ENCODE results near the gene LRRC1. TPM values are rescaled to one million over a fixed set of nuclear protein-coding genes. Genes with fewer than 3 reads are reported as not detected.

Gene LRRC1
- total RNA-seq, 1 donor from 2014 or later: 1.1 TPM

- DNase-seq (ENCODE audit: missing footprints) (no peak), ATAC-seq (no peak)
- intact Hi-C loops (cut with DNase I): no loop called here
Observed at GRCh38 chr6:53809691-53810090, 14.9 kb downstream of the LRRC1 start.

DNA sequence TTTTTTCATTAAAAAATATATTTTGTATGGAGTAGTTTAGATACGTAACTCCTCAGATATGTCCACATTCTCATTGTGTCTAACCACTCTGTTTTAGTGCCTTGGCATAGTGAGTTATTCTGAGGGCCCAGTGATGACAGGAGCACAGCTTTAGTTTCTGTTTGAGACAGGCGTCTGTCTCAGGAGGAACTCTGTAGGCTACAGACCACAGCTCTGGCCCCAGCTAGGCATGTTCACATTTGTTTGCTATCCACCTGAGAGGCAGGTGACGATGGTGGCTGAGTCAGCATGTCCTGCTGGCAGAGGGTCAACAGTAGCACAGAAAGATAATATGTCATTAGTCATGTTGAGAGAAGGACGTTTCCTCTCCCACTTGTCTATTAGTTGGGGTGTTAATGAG lies 16.3 kb downstream of the LRRC1 start:
- DNase-seq (ENCODE audit: missing footprints) (peak; percentile 25), ATAC-seq (peak; percentile 26)
- intact Hi-C loops (cut with DNase I): no loop called here

GRCh38 chr6:53811746-53812145 lies 16.9 kb downstream of the LRRC1 start:
- intact Hi-C loops (cut with DNase I): no loop called here

GRCh38 chr6:53813096-53813495 lies 18.3 kb downstream of the LRRC1 start:
- DNase-seq (ENCODE audit: missing footprints) (no peak), ATAC-seq (no peak)
- intact Hi-C loops (cut with DNase I): no loop called here

More at GRCh38 chr6:53811746-53812145, 16.9 kb downstream of the LRRC1 start:
- ATAC-seq: no peak
- DNase-seq (ENCODE audit: missing footprints): no peak

GRCh38 chr6:53813801-53814200 lies 19.0 kb downstream of the LRRC1 start:
- intact Hi-C loops (cut with DNase I): no loop called here
- no peak for ATAC-seq
- DNase-seq (ENCODE audit: missing footprints): no peak

DNA sequence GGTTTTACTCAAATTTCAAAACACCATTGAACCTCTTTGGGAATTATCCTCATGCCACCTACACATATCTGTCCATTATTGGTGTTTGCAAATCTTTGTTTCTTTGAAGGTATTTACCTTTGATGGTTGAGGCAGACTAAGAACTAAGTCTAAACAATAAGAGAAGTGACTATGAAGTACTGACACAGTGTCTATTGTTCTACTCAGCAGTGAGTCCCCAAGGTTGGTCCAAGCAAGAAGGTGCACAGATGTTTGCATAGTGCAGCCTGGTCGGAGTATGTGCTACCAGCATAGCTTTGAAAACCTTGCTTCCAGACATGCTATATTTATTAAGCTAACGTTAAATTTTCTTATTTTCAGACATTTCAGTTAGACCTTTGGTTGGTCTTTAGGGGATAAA lies 19.5 kb downstream of the LRRC1 start:
- intact Hi-C loops (cut with DNase I): no loop called here
- DNase-seq (ENCODE audit: missing footprints) (no peak), ATAC-seq (no peak)

GRCh38 chr6:53815381-53816119 lies 20.7 kb downstream of the LRRC1 start:
- intact Hi-C loops (cut with DNase I): no loop called here
- DNase-seq (ENCODE audit: missing footprints) (no peak), ATAC-seq (no peak)

DNA sequence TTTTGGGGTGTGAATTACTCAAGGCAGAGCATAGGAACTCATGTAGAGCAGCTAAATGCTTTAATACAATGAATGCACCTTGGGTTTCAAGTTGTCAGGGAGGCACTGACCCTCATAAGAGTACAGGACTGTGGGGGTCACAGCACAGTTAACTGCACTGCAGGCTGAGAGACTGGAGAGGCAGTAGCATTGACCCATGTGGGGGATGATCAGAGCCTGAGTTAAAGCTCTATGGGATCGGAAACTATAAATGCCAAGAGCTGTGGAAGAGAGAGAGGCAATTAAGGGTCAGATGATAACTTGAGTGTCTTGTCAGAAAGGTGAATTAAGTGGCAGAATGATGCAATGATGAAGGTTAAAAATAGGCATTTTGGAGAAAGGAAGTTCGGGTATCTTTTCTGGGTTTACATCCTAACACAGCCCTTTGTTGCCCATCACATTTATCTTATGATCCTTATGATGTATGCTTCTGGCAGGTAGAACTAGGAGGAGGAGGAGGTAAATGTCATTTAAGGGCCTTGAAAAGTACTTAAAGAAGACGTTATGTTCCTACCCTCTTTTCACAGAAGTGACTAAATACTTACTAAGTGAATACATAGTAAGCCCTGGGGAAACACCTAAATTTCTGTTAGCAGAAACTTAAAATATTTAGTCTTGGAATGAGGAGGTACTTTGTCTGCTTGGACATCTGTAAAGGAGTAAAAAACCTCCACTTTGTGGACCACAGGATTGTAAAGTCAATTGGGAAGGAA lies 24.2 kb downstream of the LRRC1 start:
- intact Hi-C loops (cut with DNase I): no loop called here
- ATAC-seq (no peak), DNase-seq (ENCODE audit: missing footprints) (no peak)

GRCh38 chr6:53822401-53823125 lies 27.8 kb downstream of the LRRC1 start:
- intact Hi-C loops (cut with DNase I): no loop called here
- DNase-seq (ENCODE audit: missing footprints) (no peak), ATAC-seq (no peak)

- intact Hi-C loops (cut with DNase I): no loop called here
- no peak for DNase-seq (ENCODE audit: missing footprints)
- ATAC-seq: no peak
Observed at GRCh38 chr6:53824714-53825113, 29.9 kb downstream of the LRRC1 start.

DNA sequence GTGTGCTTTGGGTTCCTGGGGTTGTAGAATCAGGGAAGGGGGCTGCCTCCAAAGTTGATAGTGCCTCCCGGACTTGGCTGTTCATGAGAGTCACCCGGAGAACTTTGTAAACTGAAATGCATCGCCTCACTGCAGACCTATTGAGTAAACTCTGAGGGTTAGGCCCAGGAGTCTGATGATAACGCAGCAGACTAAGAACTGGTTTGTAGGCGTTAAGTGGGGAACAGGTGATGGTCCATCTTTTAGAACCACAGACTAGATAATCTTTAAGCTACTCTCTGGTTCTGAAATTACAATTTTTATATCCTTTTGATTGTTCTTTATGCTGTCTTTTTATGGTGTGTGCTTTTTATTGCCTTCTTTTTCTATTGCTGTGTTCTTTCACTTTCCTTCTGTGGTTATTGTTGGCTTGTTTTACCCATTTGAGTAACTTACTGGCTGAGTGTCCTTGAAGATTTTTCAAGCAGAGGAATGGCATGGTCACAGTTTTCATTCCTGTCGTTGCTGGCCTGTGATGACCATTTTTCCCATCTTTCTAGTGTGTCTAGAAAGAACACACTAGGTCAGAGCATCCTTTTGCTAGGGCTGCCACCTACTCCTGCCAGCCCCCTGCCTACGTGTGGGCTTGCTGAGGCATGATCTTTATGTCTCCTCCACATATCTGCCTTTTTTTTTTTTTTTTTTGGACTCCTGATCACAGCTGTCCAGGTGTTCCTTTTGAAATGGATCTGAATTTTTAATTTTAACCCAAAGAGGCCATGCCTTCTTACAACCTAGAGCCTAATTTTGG lies 30.9 kb downstream of the LRRC1 start:
- DNase-seq (ENCODE audit: missing footprints) (no peak), ATAC-seq (no peak)
- intact Hi-C loops (cut with DNase I): no loop called here

- ATAC-seq (no peak), DNase-seq (ENCODE audit: missing footprints) (no peak)
- intact Hi-C loops (cut with DNase I): no loop called here
Observed at GRCh38 chr6:53827531-53827930, 32.7 kb downstream of the LRRC1 start.

- ATAC-seq (no peak), DNase-seq (ENCODE audit: missing footprints) (peak; percentile 37)
Observed at GRCh38 chr6:53828215-53828614, 33.4 kb downstream of the LRRC1 start.

DNA sequence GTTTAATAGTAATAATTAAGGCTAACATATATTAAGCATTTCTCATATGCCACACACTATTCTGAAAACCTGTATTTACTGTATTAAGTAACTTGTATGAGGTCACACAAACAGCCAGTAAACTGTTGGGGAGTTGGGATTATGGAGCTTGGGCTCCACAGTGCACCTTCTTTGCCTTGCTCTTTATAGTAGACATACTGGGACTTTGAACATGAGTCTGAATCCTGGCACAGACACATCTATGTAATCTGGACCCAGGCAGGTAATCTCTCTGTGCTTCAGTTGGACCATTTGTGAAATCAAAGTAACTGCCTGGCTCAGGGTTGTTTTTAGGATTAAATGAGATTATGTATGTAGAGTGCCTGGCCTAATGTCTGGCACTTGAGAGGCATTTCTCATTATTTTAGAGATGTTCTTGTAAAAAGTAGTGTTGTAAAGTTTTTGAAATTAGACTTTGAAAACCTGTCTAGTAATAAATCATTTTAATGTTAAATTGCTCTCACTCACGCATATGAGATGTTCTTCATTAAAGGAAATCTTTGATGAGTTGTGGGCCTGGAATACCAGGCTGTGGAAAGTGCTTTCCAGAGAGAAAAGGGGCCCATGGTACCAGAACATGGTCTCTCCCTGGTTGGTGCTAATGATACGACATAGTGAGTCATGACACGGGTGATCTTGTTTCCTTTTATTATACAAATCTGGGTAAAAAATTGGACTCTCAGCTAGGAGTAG lies 34.3 kb downstream of the LRRC1 start:
- DNase-seq (ENCODE audit: missing footprints) (no peak), ATAC-seq (no peak)
- intact Hi-C loops (cut with DNase I): no loop called here

More at GRCh38 chr6:53828215-53828614, 33.4 kb downstream of the LRRC1 start:
- intact Hi-C loops (cut with DNase I): no loop called here

- intact Hi-C loops (cut with DNase I): no loop called here
- no peak for ATAC-seq
- DNase-seq (ENCODE audit: missing footprints): no peak
Observed at GRCh38 chr6:53829698-53830221, 35.0 kb downstream of the LRRC1 start.

- DNase-seq (ENCODE audit: missing footprints): no peak
- ATAC-seq: no peak
- intact Hi-C loops (cut with DNase I): no loop called here
Observed at GRCh38 chr6:53830366-53830765, 35.6 kb downstream of the LRRC1 start.

DNA sequence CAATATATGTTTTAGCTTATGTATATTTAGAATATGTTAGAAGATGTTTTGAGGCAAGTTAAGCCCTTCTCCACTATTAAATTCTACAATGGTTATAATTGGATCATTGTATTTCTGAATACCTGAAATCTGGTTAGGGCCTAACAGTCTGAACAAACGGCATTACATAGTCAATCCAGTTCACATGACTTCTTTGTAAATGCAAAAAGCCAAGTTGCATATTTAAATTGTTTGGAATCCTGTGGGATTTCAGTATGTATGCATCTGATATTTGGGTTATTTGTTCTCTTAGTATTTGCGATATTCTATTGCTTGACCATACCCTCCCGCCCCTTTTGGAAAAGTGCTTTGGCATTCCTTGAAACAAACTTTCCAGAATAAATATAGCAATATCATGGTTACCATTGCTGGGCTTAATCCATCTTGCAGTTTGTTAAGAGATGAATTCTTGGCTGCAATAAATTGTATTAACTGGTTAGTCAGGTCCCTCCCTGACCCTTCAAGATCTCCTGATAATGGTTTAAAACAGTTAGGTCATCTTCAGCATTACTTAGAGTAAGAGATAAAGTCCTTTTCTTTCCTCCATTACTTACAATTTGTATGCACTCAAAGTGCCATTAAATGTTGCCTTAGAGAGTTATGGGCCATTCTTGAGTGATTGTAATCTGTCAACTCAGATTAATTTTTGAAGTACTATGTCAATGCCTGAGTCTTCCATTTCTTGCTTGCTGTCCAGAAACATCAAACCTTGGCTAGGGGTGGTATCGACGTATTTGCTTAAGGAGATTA lies 36.5 kb downstream of the LRRC1 start:
- intact Hi-C loops (cut with DNase I): no loop called here
- DNase-seq (ENCODE audit: missing footprints): no peak
- ATAC-seq: no peak
